K562 (cell line): ENCODE measurements around the gene SLC11A1. TPM values are rescaled to one million over a fixed set of nuclear protein-coding genes. Genes with fewer than 3 reads are reported as not detected.

ENCODE experiments used
- CBFB ChIP-seq: sonication (generic); formaldehyde crosslinking; IDR thresholded peaks from 2 replicates; pipeline ENCODE4 v1.4.0; 2020; ENCODE audit warnings: mild to moderate bottlenecking, missing genetic modification reagents
- CTBP1 ChIP-seq: fragments of 450-650 bp; IDR thresholded peaks from 2 replicates; pipeline ENCODE4 v1.6.1; 2016; ENCODE audit warnings: borderline replicate concordance
- FOXK1 ChIP-seq: sonication (generic); formaldehyde crosslinking; IDR thresholded peaks from 2 replicates; pipeline ENCODE4 v1.8.0; 2022; ENCODE audit warnings: missing genetic modification reagents, mild to moderate bottlenecking, borderline replicate concordance
- FOXP1 ChIP-seq: sonication (generic); formaldehyde crosslinking; IDR thresholded peaks from 2 replicates; pipeline ENCODE4 v1.8.0; 2022; ENCODE audit warnings: mild to moderate bottlenecking, missing genetic modification reagents
- HLTF ChIP-seq: fragments of 450-650 bp; IDR thresholded peaks from 2 replicates; pipeline ENCODE4 v1.6.1; 2016
- HMGN3 ChIP-seq: IDR thresholded peaks from 2 replicates; pipeline ENCODE4 v1.6.1; 2011; ENCODE audit warnings: borderline replicate concordance, low read depth, mild to moderate bottlenecking, mixed read lengths, low read length; ENCODE audit not compliant: insufficient read length; ENCODE audit errors: extremely low read depth
- KDM2B ChIP-seq: fragments of 250-450 bp; sonication (Bioruptor Pico); IDR thresholded peaks from 2 replicates; pipeline ENCODE4 v1.8.0; 2021; ENCODE audit warnings: mild to moderate bottlenecking, moderate library complexity
- MITF ChIP-seq: IDR thresholded peaks from 2 replicates; pipeline ENCODE4 v1.6.1; 2014; ENCODE audit warnings: antibody characterized with exemption
- SRSF1 ChIP-seq: fragments of 200-400 bp; formaldehyde crosslinking; IDR thresholded peaks from 2 replicates; pipeline ENCODE4 v1.6.1; 2017; ENCODE audit warnings: mild to moderate bottlenecking, low read depth, low read length, moderate library complexity
- TBP ChIP-seq: optimal IDR thresholded peaks from 2 replicates; pipeline ENCODE3; 2011; ENCODE audit warnings: low read depth, low read length, improper control_type of control experiment
- TCF7 ChIP-seq: sonication (generic); IDR thresholded peaks from 2 replicates; pipeline ENCODE4 v1.6.1; 2016; ENCODE audit warnings: antibody characterized with exemption, borderline replicate concordance
- UBTF ChIP-seq, 2 experiments: IDR thresholded peaks; 2 replicates each; pipeline ENCODE4 v1.6.1; 2012; ENCODE audit warnings: improper control_type of control experiment in 2 of 2, low read depth in 2 of 2, low read length in 2 of 2, borderline replicate concordance in 1 of 2
- ZBTB33 ChIP-seq: sonication (generic); formaldehyde crosslinking; IDR thresholded peaks from 2 replicates; pipeline ENCODE4 v1.8.1; 2023; ENCODE audit warnings: mild to moderate bottlenecking, missing genetic modification reagents
- ZMIZ1 ChIP-seq, 2 experiments: fragments of 150-350 bp in 1 of 2; IDR thresholded peaks; 2 replicates each; pipeline ENCODE4 v1.6.1; 2012 to 2016; ENCODE audit warnings: low read depth in 2 of 2, low read length in 2 of 2, mild to moderate bottlenecking in 1 of 2, moderate library complexity in 1 of 2
- ZNF445 ChIP-seq: fragments of 250-450 bp; sonication (Bioruptor Pico); IDR thresholded peaks from 2 replicates; pipeline ENCODE4 v1.4.0; 2020; ENCODE audit warnings: low read depth, mild to moderate bottlenecking, moderate library complexity
- ZNF644 ChIP-seq: fragments of 200-800 bp; sonication (Bioruptor generic); IDR thresholded peaks from 2 replicates; pipeline ENCODE4 v1.6.1; 2016; ENCODE audit warnings: low read depth, missing genetic modification characterization, missing compliant biosample characterization
- polyA plus RNA-seq, 8 experiments: library from polyadenylated mRNA; depleted of rRNA in 4 of 8; stranded (reverse) in 5 of 8; unstranded in 3 of 8; fragments of >200 nt; fragmentation: Nextera tagmentation in 2 of 8; fragmentation: Illumina TruSeq in 1 of 8; extraction: Ambion mirVana in 2 of 8; extraction: Trizol in 1 of 8; gene quantifications; 2 replicates each; pipeline versions ENCODE4 v1.2.1 to v1.2.3, GENCODE V29; 2011 to 2014; ENCODE audit warnings: inconsistent platforms in 1 of 8, missing spikeins in 1 of 8
- total RNA-seq, 7 experiments: library from RNA; depleted of rRNA in 6 of 7; stranded (reverse); fragments of >200 nt in 6 of 7; fragmentation: Illumina TruSeq in 2 of 7; extraction: Trizol in 2 of 7; gene quantifications; 2 replicates each; pipeline versions ENCODE4 v1.2.1 to v1.2.3, GENCODE V29; 2011 to 2021; ENCODE audit warnings: low replicate concordance in 1 of 7

SLC11A1 gene
- total and polyA plus RNA-seq, 9 of the 15 experiments (the other 6 are each of a cell fraction or from before 2014, with no cell fraction given): 0.35 to 1.6 (median 0.65) TPM

- TF ChIP-seq MITF: peak; percentile 34; the same call in 1 of the 2 replicates
- no peak for TF ChIP-seq ZBTB33 (CRISPR knock-in tag)
- no peak for TF ChIP-seq ZNF445 (CRISPR knock-in tag)
- peak in 1 of 2 experiments; percentile 31; a peak in 1 of 4 replicates for TF ChIP-seq ZMIZ1 (IDR thresholded peaks at IDR 0.05; ENCODE audit: low read depth in 2 of 2, low read length in 2 of 2)
- no peak for TF ChIP-seq ZNF644 (tag)
- TF ChIP-seq HLTF: no peak
- no peak for TF ChIP-seq CBFB (CRISPR knock-in tag)
- TF ChIP-seq TBP: peak; percentile 50
- TF ChIP-seq KDM2B (CRISPR knock-in tag): no peak
- no peak for TF ChIP-seq TCF7
- peak; percentile 70 for TF ChIP-seq HMGN3
- TF ChIP-seq SRSF1: no peak
- TF ChIP-seq CTBP1: peak; percentile 16; the same call in 1 of the 2 replicates
- peak; percentile 85; the same call in 1 of the 2 replicates for TF ChIP-seq FOXP1 (CRISPR knock-in tag)
- TF ChIP-seq UBTF (IDR thresholded peaks at IDR 0.05; ENCODE audit: borderline replicate concordance in 1 of 2, low read depth in 2 of 2, low read length in 2 of 2): peak in 1 of 2 experiments; percentile 85; a peak in 2 of 4 replicates
- TF ChIP-seq FOXK1 (CRISPR knock-in tag): no peak
Measured at GRCh38 chr2:218367415-218368149, 14.5 kb upstream of the SLC11A1 start (continued).
